Measurements from ENCODE around the gene GPC6.

DNA sequence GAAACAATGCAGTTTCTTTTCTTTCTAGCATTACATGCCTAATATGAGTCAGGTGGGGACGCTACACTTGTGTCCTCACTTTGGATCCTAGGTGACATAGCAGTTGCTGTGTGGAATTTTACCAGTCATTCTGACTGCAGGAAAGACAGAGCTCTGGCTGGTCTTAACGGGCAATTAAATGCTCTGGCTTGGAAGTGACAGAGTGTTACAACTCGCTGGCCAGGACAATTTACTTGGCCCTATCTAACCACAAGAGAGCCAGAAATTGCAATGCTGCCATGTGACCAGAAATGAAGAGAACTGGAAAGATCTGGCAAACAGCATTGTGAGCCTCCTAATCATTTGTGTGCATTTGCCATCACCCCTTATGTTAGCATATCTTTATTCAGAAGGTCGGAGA is 901.8 kb downstream of the GPC6 start:
- TF ChIP-seq, protein P1, sequence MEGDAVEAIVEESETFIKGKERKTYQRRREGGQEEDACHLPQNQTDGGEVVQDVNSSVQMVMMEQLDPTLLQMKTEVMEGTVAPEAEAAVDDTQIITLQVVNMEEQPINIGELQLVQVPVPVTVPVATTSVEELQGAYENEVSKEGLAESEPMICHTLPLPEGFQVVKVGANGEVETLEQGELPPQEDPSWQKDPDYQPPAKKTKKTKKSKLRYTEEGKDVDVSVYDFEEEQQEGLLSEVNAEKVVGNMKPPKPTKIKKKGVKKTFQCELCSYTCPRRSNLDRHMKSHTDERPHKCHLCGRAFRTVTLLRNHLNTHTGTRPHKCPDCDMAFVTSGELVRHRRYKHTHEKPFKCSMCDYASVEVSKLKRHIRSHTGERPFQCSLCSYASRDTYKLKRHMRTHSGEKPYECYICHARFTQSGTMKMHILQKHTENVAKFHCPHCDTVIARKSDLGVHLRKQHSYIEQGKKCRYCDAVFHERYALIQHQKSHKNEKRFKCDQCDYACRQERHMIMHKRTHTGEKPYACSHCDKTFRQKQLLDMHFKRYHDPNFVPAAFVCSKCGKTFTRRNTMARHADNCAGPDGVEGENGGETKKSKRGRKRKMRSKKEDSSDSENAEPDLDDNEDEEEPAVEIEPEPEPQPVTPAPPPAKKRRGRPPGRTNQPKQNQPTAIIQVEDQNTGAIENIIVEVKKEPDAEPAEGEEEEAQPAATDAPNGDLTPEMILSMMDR (IDR thresholded peaks at IDR 0.05; ENCODE audit: low read length): no peak
- TF ChIP-seq EZH2phosphoT487 (IDR thresholded peaks at IDR 0.05; ENCODE audit: low read length): no peak
